Activated CD4-positive, alpha-beta T cell treated with anti-CD3 and anti-CD28 coated beads, Interleukin-2, amount 50 U/mL, for 4 hours (primary cell): ENCODE data around the gene CHEK1.
"Not testable (repeated sequence)": the region's sequence is repeated elsewhere in the genome, so short reads cannot be mapped to it uniquely, and the experiment has no call there.

ENCODE experiments used
- DNase-seq, 2 experiments: peaks; one replicate each; pipeline ENCODE4 v3.0.0-alpha.2; 2020

Gene CHEK1

GRCh38 chr11:125624756-125625213 is at the start of gene CHEK1:
Gene CHEK1, plus strand, starts transcription at chr11:125625163. Its CDS starts 1,606 bp downstream, at chr11:125626769.
- DNase-seq = no peak

DNA sequence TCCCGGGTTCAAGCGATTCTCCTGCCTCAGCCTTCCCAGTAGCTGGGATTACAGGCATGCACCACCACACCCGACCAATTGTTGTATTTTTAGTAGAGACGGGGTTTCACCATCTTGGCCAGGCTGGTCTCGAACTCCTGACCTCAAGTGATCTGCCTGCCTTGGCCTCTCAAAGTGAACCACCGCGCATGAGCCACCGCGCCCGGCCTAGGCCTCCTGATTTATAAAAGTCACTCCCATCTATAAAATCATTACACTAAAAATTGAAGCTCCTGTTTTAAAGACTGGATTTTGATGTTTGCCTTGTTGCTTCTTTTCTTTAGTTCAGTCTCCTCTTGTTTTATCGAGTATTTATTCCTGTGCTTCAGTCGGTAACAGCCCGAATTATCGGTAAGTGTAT is 47.8 kb upstream of the CHEK1 start:
- not testable (repeated sequence) for DNase-seq

DNA sequence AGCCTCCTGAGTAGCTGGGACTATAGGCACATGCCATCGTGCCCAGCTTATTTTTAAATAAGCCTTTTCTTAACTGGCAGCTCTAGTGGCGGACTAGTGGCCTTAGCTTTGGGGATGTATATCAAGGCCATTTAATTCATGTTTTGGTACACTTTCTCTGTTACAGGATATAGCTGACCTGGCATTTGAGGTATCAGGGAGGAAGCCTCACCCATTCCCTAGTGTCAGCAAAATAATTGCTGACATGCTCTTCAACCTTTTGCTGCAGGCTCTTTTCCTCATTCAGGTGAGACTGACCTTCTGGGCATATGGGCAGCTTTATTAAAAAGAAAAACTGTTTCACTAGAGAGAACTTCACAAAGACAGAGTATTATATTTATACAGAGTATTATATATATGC is 46.2 kb upstream of the CHEK1 start:
- DNase-seq = no peak

GRCh38 chr11:125579811-125580210 is 45.2 kb upstream of the CHEK1 start:
- DNase-seq = no peak

GRCh38 chr11:125583496-125583895 is 41.5 kb upstream of the CHEK1 start:
- DNase-seq = no peak

DNA sequence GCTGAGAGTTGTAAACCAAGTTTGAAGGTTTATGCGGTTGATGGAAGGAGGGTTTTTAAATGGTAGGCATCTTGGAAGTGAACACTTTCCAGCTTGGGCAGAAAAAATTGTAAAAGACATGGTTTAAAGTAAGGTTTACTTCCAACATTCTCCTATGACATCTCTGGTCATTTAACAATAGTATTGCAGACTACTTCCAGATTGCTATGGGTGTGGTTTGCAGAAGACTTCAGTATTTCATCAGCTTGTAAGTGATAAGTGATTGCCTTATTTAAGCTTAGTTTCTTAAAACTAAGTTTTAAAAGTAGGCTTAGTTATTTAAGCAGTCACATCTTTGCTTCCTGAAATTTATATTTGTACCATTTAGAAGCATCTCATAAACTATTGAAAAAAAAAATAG is 39.5 kb upstream of the CHEK1 start:
- DNase-seq = no peak

DNA sequence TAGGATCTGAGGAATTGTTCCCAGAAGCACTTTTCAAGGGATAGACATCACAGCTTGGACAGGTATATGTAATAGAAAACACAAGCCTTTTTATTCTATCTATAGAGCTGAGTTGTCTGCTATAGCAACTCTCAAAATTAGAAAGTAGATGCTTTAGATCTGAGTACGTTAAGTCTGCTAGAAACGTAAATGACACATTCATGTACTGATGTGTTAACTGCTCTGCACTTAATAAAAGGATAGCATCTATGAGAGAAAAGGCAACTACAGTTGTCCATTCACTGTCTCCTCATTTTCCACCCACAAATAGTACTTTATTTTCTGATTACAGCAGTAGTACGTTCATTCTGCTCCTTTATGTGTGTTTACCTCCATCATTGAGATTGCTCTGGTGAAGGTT is 38.3 kb upstream of the CHEK1 start:
- no peak for DNase-seq

DNA sequence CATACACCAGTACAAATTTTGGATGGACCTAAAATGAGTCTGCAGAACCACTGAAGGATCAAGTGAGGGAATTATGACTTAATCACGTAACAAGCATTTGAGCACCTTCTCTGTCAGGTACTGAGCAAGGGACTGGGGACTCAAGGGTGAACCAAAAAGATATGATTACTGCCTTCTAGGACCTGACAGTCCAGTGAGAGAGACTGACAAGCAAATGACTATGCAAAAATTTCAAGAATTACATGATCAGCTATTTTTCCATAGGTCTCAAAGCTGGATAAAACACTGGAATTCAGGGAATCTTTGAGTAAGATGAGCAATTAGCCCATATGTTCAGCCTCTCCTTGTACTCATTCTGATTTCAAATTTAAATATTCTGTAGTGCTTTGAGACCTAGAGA is 37.5 kb upstream of the CHEK1 start:
- no peak for DNase-seq

- no peak for DNase-seq
Measured at GRCh38 chr11:125588505-125588904, 36.5 kb upstream of the CHEK1 start.

GRCh38 chr11:125591649-125592304 is 33.2 kb upstream of the CHEK1 start:
- DNase-seq = peak; percentile 11 to 14

DNA sequence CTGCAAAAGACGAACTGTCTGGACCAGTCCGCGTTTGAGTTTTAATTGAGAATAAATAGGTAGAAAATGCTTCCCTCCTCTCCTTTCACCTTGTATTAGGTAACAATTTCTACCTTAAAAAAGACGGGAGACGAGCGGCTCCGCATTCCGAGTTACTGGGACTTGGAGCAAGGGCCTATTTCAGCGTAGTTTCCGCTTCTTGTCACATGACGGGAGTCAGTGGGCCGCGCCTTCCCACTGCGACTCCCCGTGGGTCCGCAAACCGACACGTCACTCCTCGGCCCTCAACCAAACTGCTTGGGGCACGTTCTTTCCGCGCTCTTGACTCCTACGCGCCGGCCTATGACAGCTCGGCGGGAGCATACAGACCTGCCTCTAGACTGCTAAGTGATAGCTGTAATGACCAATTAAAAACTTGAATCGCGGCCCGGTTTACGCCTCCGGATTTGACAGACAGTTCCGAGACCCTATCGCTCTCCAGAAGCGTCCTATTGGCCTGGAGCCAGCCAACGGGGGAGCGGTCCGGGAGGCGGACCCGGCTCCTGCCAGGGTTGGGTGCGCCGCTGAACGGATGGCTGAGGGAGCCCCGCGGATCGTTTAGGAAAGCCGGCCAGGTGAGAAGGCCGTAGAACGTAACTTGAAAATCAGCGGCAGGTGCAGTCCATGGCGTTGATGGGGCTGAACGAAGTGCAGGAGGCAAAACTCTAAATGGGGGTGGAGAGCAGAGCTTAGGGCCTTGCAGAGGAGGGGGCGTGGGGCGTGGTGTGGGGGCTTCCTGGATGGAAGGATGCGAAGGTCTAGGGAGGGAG is 32.5 kb upstream of the CHEK1 start, which contains the start of gene STT3A:
STT3A (plus strand) TSS at position 548 of the 809 bp plus-strand sequence. CDS start 3,064 bp downstream, outside the sequence.
- peak; percentile 97 for DNase-seq

- DNase-seq = no peak
Measured at GRCh38 chr11:125593114-125593820, 31.7 kb upstream of the CHEK1 start.

- DNase-seq = no peak
Measured at GRCh38 chr11:125594958-125595357, 30.0 kb upstream of the CHEK1 start.

DNA sequence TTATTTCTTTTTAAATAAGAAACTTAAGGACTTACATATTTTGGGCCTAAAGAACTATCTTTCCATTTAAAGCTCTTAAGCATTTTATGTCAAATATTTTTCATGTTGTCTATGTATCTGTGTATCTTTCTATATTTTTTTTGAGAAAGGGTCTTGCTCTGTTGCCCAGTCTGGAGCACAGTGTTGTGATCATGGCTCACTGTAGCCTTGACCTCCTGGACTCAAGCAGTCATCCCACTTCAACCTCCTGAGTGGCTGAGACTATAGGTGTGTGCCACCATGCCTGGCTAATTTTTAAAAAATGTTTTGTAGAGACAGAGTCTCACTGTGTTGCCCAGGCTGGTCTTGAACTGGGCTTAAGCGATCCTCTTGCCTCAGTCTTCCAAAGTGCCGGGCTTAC is 24.3 kb upstream of the CHEK1 start:
- DNase-seq = no peak

DNA sequence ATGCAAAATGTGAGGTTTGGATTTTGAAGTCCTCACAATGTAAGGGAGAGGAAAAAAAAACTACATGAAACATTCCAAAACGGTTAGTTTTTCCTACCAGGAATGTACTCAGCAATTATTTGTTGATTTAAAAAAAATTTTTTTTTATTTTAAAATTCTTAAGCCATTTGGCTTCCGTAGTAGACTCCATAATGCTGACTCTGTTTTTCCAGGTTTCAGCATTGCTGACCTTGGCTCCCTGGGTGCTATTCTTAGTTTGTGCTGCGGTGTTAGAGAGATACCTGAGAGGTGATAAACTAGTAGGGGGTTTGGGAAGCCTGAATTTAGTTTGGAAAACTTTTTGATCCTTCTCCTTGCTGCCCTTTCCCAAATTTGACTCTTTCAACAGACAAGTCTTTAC is 21.8 kb upstream of the CHEK1 start:
- DNase-seq = no peak

GRCh38 chr11:125605417-125605816 is 19.5 kb upstream of the CHEK1 start:
- no peak for DNase-seq

GRCh38 chr11:125609545-125609944 is 15.4 kb upstream of the CHEK1 start:
- no peak for DNase-seq

- DNase-seq = no peak
Measured at GRCh38 chr11:125618383-125618782, 6.6 kb upstream of the CHEK1 start.

DNA sequence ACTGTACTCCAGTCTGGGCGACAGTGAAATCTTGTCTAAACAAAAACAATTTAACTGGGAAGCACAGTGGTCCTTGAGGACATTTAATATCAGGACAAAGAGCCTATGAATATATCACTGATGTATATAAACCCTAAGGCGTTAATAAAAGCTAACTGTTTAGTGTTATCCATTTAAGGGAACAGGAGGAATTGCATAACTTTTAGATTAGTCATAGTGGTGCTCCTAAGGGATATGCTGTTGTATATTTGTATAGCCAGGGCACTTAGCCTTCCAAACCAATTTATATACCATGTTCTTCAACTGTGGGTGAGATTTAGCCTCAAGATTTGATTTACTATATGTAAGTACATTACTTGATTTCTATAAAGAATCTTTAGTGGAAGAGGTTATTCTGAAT is 3.0 kb upstream of the CHEK1 start:
- no peak for DNase-seq

DNA sequence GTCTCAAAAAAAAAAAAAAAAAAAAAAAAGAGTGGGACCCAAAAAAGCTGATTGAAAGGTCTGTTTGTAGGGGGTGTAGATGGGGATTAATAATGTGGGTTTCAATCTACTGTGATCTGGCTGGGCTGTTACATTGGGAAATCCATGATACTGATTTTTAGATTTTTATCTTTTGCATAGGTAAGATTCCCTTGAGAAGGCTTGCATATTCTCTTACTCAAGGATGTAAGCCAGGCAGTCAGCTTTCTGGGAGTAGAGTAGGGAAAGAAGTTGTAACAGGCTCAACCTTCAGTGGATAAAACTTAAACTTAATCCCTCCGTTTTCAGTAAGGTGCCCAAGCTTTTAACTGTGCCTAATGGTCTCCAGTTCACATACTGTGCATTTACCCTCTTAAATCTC is 1.9 kb upstream of the CHEK1 start:
- no peak for DNase-seq

DNA sequence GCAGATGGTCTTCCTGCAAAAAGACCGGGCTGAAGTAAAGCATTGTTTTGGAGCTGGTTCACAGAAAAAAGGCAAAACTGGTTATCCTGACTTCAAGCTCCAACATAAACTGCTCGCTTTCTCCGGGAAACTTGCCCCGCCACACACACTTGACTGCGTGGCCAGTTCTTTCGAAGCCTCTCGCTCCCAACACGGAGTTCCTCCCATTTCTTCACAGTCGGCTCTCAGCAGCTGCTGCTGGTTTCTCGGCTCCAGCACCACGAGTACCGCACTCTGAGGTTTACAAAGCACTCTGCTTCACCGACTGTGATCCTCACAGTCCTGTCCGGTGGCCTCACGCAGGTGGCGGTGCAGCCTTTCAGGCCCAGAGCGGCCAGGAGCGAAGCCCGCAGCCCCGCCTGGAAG is 264 bp downstream of the CHEK1 start:
- no peak for DNase-seq

GRCh38 chr11:125625630-125626287 is 796 bp downstream of the CHEK1 start:
- peak; percentile 75 to 79 for DNase-seq
